ENCODE data around the gene RHBDD2. TPM values are rescaled to one million over a fixed set of nuclear protein-coding genes. Genes with fewer than 3 reads are reported as not detected.
A peak's percentile ranks its signal among the peaks of the same experiment; 100 is the strongest.

Gene RHBDD2
- total and polyA plus RNA-seq, 9 of the 15 experiments (the other 6 are each of a cell fraction or from before 2014, with no cell fraction given), result 3.3 to 36.7 (median 17.9) TPM

DNA sequence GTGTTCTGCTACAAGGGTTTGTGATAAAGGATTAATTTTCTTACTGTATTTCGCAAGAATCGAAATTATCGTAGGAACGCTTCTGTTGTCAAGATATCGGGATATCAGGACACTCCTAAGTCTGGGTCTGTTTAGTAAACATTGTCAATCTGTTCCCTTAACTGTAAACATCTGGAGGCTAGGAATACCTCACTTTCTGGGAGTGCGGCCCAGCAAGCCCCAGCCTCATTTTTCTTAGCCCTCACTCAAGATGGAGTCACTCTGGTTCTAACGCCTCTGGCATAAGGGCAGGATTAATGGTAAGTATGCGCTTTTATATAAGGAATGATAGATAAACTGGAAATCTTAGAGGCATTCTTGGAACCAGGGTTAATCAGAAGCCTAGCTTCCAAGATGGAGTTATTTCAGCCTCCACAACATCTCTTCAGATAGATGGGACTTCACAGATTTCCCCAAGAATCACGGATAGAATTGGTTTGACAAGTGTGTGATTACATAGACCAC lies 35.2 kb upstream of the RHBDD2 start (continued):
- TF ChIP-seq FOSL1 (tag; conservative IDR thresholded peaks at IDR 0.05) (no peak), SETDB1 (IDR thresholded peaks at IDR 0.05; ENCODE audit: low read length) (no peak), FOXP1 (CRISPR knock-in tag; IDR thresholded peaks at IDR 0.05) (no peak), RBM17 (IDR thresholded peaks at IDR 0.05; ENCODE audit: borderline replicate concordance, low read depth, low read length) (no peak), FOXA3 (CRISPR knock-in tag; conservative IDR thresholded peaks at IDR 0.05 in 1 of 2, IDR thresholded peaks at IDR 0.05 in 1 of 2) (no peak), SNRNP70 (optimal IDR thresholded peaks at IDR 0.05; ENCODE audit: low read depth, low read length) (no peak), ZNF311 (CRISPR knock-in tag; IDR thresholded peaks at IDR 0.05) (peak; percentile 86), HMG20B (CRISPR knock-in tag; IDR thresholded peaks at IDR 0.05) (no peak), FOXM1 (IDR thresholded peaks at IDR 0.05; ENCODE audit: low read depth) (no peak), FOXM1 (CRISPR knock-in tag; IDR thresholded peaks at IDR 0.05; ENCODE audit: low read depth) (no peak), STAT6 (CRISPR knock-in tag; IDR thresholded peaks at IDR 0.05) (no peak)
- TF ChIP-seq, protein P1, sequence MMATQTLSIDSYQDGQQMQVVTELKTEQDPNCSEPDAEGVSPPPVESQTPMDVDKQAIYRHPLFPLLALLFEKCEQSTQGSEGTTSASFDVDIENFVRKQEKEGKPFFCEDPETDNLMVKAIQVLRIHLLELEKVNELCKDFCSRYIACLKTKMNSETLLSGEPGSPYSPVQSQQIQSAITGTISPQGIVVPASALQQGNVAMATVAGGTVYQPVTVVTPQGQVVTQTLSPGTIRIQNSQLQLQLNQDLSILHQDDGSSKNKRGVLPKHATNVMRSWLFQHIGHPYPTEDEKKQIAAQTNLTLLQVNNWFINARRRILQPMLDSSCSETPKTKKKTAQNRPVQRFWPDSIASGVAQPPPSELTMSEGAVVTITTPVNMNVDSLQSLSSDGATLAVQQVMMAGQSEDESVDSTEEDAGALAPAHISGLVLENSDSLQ (IDR thresholded peaks at IDR 0.05), result no peak
- TF ChIP-seq, protein P2, sequence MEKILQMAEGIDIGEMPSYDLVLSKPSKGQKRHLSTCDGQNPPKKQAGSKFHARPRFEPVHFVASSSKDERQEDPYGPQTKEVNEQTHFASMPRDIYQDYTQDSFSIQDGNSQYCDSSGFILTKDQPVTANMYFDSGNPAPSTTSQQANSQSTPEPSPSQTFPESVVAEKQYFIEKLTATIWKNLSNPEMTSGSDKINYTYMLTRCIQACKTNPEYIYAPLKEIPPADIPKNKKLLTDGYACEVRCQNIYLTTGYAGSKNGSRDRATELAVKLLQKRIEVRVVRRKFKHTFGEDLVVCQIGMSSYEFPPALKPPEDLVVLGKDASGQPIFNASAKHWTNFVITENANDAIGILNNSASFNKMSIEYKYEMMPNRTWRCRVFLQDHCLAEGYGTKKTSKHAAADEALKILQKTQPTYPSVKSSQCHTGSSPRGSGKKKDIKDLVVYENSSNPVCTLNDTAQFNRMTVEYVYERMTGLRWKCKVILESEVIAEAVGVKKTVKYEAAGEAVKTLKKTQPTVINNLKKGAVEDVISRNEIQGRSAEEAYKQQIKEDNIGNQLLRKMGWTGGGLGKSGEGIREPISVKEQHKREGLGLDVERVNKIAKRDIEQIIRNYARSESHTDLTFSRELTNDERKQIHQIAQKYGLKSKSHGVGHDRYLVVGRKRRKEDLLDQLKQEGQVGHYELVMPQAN (IDR thresholded peaks at IDR 0.05; ENCODE audit: borderline replicate concordance), result no peak
- TF ChIP-seq, protein P3, sequence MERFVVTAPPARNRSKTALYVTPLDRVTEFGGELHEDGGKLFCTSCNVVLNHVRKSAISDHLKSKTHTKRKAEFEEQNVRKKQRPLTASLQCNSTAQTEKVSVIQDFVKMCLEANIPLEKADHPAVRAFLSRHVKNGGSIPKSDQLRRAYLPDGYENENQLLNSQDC (CRISPR knock-in tag; IDR thresholded peaks at IDR 0.05), result no peak
- TF ChIP-seq, protein P4, sequence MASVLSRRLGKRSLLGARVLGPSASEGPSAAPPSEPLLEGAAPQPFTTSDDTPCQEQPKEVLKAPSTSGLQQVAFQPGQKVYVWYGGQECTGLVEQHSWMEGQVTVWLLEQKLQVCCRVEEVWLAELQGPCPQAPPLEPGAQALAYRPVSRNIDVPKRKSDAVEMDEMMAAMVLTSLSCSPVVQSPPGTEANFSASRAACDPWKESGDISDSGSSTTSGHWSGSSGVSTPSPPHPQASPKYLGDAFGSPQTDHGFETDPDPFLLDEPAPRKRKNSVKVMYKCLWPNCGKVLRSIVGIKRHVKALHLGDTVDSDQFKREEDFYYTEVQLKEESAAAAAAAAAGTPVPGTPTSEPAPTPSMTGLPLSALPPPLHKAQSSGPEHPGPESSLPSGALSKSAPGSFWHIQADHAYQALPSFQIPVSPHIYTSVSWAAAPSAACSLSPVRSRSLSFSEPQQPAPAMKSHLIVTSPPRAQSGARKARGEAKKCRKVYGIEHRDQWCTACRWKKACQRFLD (CRISPR knock-in tag; IDR thresholded peaks at IDR 0.05), result peak; percentile 99

Data from K562 (cell line).